Measurements from ENCODE around the gene EMC8. TPM values are rescaled to one million over a fixed set of nuclear protein-coding genes. Genes with fewer than 3 reads are reported as not detected.

Gene EMC8
- total RNA-seq: 10 to 100 TPM; 23.4 to 53.6 (median 41.7) TPM

- H3K4me1 ChIP-seq: peaks cover 20 to 24% of the 10 kb centered on the region in 2 donors
- intact Hi-C loops (cut with DNase I): no loop called here
- DNase-seq: peak; percentile 95 to 97
- WGBS, 2 donors: 0 to 1% methylated on average over 3 to 13 of the region's 87 CpGs
- H3K4me3 ChIP-seq (replicated peaks in 1 of 3): peak within 1 kb of the TSS; percentile 86 to 99 (median 87)
- H3K27me3 ChIP-seq: no peaks in the 10 kb centered on the region
- TF ChIP-seq POLR2A (IDR thresholded peaks at IDR 0.05) (peak in 1 of 2 donors; percentile 78), CTCF (IDR thresholded peaks at IDR 0.05) (peak in 1 of 6 experiments; percentile 6)
- H3K27ac ChIP-seq: peak within 1 kb of the TSS; percentile 62 to 85 (median 78)
- H3K36me3 ChIP-seq: peaks cover 24 to 28% of the 10 kb centered on the region in 2 donors
- H3K9me3 ChIP-seq: no peaks in the 10 kb centered on the region
These were observed at the start of gene EMC8, which contains the start of gene COX4I1 for GRCh38 chr16:85799497-85800320. EMC8 (minus strand) TSS chr16:85799544; CDS start chr16:85799295, 249 bp downstream. COX4I1 (plus strand) TSS chr16:85799695; CDS start chr16:85801206, 1,511 bp downstream.

GRCh38 chr16:85848986-85849385 is 49.6 kb upstream of the EMC8 start:
- no peak overlapping the region for H3K4me3 ChIP-seq (replicated peaks in 1 of 3)
- TF ChIP-seq POLR2A (IDR thresholded peaks at IDR 0.05): no peak
- TF ChIP-seq CTCF (IDR thresholded peaks at IDR 0.05): no peak
- intact Hi-C loops (cut with DNase I): no loop called here
- H3K9me3 ChIP-seq: no peaks in the 10 kb centered on the region
- DNase-seq: no peak
- WGBS, 2 donors: 30 to 40% methylated on average over 9 of the region's 9 CpGs
- H3K27me3 ChIP-seq: no peaks in the 10 kb centered on the region
- no peaks in the 10 kb centered on the region for H3K4me1 ChIP-seq
- no peak overlapping the region for H3K27ac ChIP-seq
- H3K36me3 ChIP-seq: no peaks in the 10 kb centered on the region

- DNase-seq: no peak
- no peaks in the 10 kb centered on the region for H3K36me3 ChIP-seq
- no peaks in the 10 kb centered on the region for H3K4me1 ChIP-seq
- H3K9me3 ChIP-seq: no peaks in the 10 kb centered on the region
- no peaks in the 10 kb centered on the region for H3K27me3 ChIP-seq
- no peak overlapping the region for H3K27ac ChIP-seq
- no peak overlapping the region for H3K4me3 ChIP-seq (replicated peaks in 1 of 3)
- intact Hi-C loops (cut with DNase I): no loop called here
- 71 to 72% methylated on average over 39 of the region's 39 CpGs for WGBS, 2 donors
- TF ChIP-seq POLR2A (IDR thresholded peaks at IDR 0.05) (no peak), CTCF (IDR thresholded peaks at IDR 0.05) (no peak)
These were observed 48.6 kb upstream of the EMC8 start for GRCh38 chr16:85847681-85848601.

GRCh38 chr16:85847036-85847435 is 47.7 kb upstream of the EMC8 start:
- TF ChIP-seq CTCF (IDR thresholded peaks at IDR 0.05) (no peak), POLR2A (IDR thresholded peaks at IDR 0.05) (no peak)
- Histone ChIP-seq H3K4me1 (no peaks in the 10 kb centered on the region), H3K36me3 (no peaks in the 10 kb centered on the region), H3K9me3 (no peaks in the 10 kb centered on the region), H3K4me3 (replicated peaks in 1 of 3) (no peak overlapping the region), H3K27ac (no peak overlapping the region), H3K27me3 (no peaks in the 10 kb centered on the region)
- 80 to 98% methylated on average over 15 of the region's 15 CpGs for WGBS, 2 donors
- no peak for DNase-seq
- intact Hi-C loops (cut with DNase I): no loop called here
